Measurements from ENCODE around the gene ZDHHC14. TPM values are rescaled to one million over a fixed set of nuclear protein-coding genes. Genes with fewer than 3 reads are reported as not detected.

The ZDHHC14 gene
- total RNA-seq, 6 experiments from 2014 or later: 5.2 to 6.7 (median 6.0) TPM

DNA sequence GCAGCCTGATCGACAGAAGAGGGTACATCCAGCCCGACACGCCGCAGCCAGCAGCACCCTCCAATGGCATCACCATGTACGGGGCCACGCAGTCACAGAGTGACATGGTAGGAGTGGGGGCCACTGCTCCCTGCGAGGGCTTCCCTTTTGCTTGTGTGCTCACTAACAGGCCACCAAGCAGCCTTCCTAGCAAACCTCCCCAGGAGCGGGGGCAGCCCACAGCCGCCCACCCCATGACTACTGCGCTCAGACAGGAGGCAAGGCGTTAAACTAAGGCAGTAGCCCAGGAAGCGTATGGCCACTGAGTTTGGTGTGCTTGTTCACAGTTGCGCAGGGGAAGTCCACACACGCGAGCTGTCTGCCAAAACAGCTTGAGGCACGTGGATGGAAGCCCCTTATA, 272.5 kb downstream of the ZDHHC14 start:
- no peak overlapping the region for H3K27ac Mint-ChIP-seq
- no peak for DNase-seq
- no peaks in the 10 kb centered on the region; the same call in 1 of the 2 replicates for H3K27me3 Mint-ChIP-seq (ENCODE audit: insufficient read depth)

DNA sequence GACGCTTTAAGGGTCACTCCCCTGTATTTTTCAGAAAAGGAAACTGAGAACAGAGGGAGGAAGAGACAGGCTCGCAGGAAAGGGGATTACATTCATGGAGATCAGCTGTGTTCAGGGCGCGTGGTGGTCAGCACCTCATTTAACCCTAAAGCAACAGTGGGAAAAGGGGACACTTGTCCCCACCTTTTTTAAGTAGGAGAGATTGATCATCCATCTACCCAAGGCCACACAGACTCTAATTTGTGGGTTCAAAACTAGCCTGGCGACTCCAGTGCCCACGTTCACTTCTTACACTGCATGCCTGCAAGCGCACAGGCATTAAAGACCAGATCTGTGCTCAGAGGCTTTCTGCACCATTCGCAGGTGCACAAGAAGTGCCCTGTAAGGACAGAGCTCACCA, 274.1 kb downstream of the ZDHHC14 start:
- Mint-ChIP-seq H3K4me1 (ENCODE audit: low read depth) (peaks cover 9% of the 10 kb centered on the region), H3K27ac (no peak overlapping the region)

More for the DNA sequence above, 272.5 kb downstream of the ZDHHC14 start:
- Mint-ChIP-seq H3K4me1 (ENCODE audit: low read depth) (peaks cover 14% of the 10 kb centered on the region), H3K36me3 (ENCODE audit: low read depth) (no peaks in the 10 kb centered on the region), H3K4me3 (no peak overlapping the region), H3K9me3 (no peaks in the 10 kb centered on the region)
- TF ChIP-seq, protein P1, sequence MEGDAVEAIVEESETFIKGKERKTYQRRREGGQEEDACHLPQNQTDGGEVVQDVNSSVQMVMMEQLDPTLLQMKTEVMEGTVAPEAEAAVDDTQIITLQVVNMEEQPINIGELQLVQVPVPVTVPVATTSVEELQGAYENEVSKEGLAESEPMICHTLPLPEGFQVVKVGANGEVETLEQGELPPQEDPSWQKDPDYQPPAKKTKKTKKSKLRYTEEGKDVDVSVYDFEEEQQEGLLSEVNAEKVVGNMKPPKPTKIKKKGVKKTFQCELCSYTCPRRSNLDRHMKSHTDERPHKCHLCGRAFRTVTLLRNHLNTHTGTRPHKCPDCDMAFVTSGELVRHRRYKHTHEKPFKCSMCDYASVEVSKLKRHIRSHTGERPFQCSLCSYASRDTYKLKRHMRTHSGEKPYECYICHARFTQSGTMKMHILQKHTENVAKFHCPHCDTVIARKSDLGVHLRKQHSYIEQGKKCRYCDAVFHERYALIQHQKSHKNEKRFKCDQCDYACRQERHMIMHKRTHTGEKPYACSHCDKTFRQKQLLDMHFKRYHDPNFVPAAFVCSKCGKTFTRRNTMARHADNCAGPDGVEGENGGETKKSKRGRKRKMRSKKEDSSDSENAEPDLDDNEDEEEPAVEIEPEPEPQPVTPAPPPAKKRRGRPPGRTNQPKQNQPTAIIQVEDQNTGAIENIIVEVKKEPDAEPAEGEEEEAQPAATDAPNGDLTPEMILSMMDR (IDR thresholded peaks at IDR 0.05): no peak

DNA sequence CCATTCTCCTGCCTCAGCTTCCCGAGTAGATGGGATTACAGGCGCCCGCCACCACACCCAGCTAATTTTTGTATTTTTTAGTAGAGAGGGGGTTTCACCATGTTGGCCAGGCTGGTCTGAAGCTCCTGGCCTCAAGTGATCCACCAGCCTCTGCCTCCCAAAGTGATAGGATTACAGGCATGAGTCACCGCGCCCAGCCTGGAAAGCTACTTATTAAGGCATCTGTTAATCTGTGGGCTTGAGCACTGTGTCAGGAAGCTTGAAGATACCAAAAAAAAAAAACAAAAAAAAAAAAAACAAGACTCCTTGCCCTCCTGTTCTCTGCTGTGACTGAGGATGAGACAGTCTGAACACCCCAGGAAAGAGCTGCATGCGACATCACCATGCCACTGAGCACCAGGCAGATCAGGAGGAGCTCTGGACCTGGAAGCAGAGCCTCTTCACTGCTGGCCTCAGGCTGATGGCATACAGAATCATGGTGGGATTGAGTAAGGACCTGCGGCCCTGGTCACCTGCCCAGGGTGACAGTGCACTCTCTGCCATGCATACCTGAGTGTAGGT, 275.5 kb downstream of the ZDHHC14 start:
- Mint-ChIP-seq H3K27ac (no peak overlapping the region), H3K27me3 (ENCODE audit: insufficient read depth) (no peaks in the 10 kb centered on the region; the same call in 1 of the 2 replicates), H3K9me3 (no peaks in the 10 kb centered on the region), H3K4me1 (ENCODE audit: low read depth) (peaks cover 9% of the 10 kb centered on the region), H3K4me3 (no peak overlapping the region), H3K36me3 (ENCODE audit: low read depth) (peaks cover 6% of the 10 kb centered on the region; the same call in 1 of the 2 replicates)
- TF ChIP-seq, protein P1 (IDR thresholded peaks at IDR 0.05): no peak
- peak; percentile 15 for DNase-seq

More for the DNA sequence above, 274.1 kb downstream of the ZDHHC14 start:
- no peak overlapping the region for H3K4me3 Mint-ChIP-seq
- TF ChIP-seq, protein P1 (IDR thresholded peaks at IDR 0.05): no peak
- H3K9me3 Mint-ChIP-seq: no peaks in the 10 kb centered on the region
- no peaks in the 10 kb centered on the region; the same call in 1 of the 2 replicates for H3K27me3 Mint-ChIP-seq (ENCODE audit: insufficient read depth)
- no peak for DNase-seq
- H3K36me3 Mint-ChIP-seq (ENCODE audit: low read depth): no peaks in the 10 kb centered on the region

GRCh38 chr6:157657754-157658153, 276.8 kb downstream of the ZDHHC14 start:
- TF ChIP-seq, protein P1 (IDR thresholded peaks at IDR 0.05): no peak
- no peak for DNase-seq
- Mint-ChIP-seq H3K4me3 (no peak overlapping the region), H3K36me3 (ENCODE audit: low read depth) (peaks cover 6% of the 10 kb centered on the region; the same call in 1 of the 2 replicates), H3K27me3 (ENCODE audit: insufficient read depth) (no peaks in the 10 kb centered on the region; the same call in 1 of the 2 replicates), H3K27ac (no peak overlapping the region), H3K9me3 (no peaks in the 10 kb centered on the region), H3K4me1 (ENCODE audit: low read depth) (peaks cover 9% of the 10 kb centered on the region)

DNA sequence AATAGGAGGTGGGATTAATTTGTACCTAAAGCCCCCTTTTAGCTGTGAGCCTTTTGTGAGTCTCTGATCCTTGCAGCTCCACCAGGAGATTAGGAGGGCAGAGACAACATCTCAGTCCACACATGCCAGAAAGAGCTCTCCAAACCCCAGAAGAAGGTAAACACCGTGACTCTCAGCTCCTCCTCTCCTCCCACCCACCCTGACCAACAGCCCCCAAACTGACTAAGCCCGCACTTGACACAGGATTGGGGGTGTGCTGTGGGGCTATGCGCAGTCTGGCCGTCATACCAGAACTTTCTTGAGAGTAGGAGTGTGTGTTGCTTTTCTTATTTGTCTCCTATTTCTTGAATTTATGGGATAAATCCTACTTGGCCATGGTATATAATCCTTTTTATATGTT, 277.3 kb downstream of the ZDHHC14 start:
- no peak overlapping the region for H3K4me3 Mint-ChIP-seq
- TF ChIP-seq, protein P1 (IDR thresholded peaks at IDR 0.05): no peak
- H3K36me3 Mint-ChIP-seq (ENCODE audit: low read depth): peaks cover 6% of the 10 kb centered on the region; the same call in 1 of the 2 replicates
- no peaks in the 10 kb centered on the region for H3K9me3 Mint-ChIP-seq
- H3K27ac Mint-ChIP-seq: no peak overlapping the region
- H3K27me3 Mint-ChIP-seq (ENCODE audit: insufficient read depth): no peaks in the 10 kb centered on the region; the same call in 1 of the 2 replicates
- DNase-seq: no peak
- peaks cover 9% of the 10 kb centered on the region for H3K4me1 Mint-ChIP-seq (ENCODE audit: low read depth)

Data from HFFc6 (cell line).